NCI-H748 treated with DMSO at 0.1 percent for 48 hours (cell line): ENCODE data around the gene ADAMTS6.
"Not testable (repeated sequence)": the region's sequence is repeated elsewhere in the genome, so short reads cannot be mapped to it uniquely, and the experiment has no call there.

Source experiments
- DNase-seq: peaks from one replicate; lab custom pipeline; 2025; lab: John Stamatoyannopoulos, UW

Gene ADAMTS6

GRCh38 chr5:65474130-65474711 is 7.5 kb downstream of the ADAMTS6 start:
- no peak for DNase-seq

GRCh38 chr5:65468633-65469032 is 13.1 kb downstream of the ADAMTS6 start:
- no peak for DNase-seq

- DNase-seq, result no peak
These were observed 19.5 kb downstream of the ADAMTS6 start for GRCh38 chr5:65462139-65462705.

GRCh38 chr5:65461490-65461889 is 20.2 kb downstream of the ADAMTS6 start:
- no peak for DNase-seq

- DNase-seq, result no peak
These were observed 21.7 kb downstream of the ADAMTS6 start for GRCh38 chr5:65459995-65460394.

- no peak for DNase-seq
These were observed 26.7 kb downstream of the ADAMTS6 start for GRCh38 chr5:65455064-65455463.

- DNase-seq, result no peak
These were observed 30.3 kb downstream of the ADAMTS6 start for GRCh38 chr5:65451436-65451835.

- no peak for DNase-seq
These were observed 35.0 kb downstream of the ADAMTS6 start for GRCh38 chr5:65446682-65447081.

- DNase-seq, result no peak
These were observed 39.9 kb downstream of the ADAMTS6 start for GRCh38 chr5:65441800-65442199.

GRCh38 chr5:65440456-65440855 is 41.3 kb downstream of the ADAMTS6 start:
- DNase-seq, result no peak

GRCh38 chr5:65434122-65434521 is 47.6 kb downstream of the ADAMTS6 start:
- no peak for DNase-seq

- DNase-seq, result no peak
These were observed 55.1 kb downstream of the ADAMTS6 start for GRCh38 chr5:65426656-65427055.

GRCh38 chr5:65423623-65424022 is 58.1 kb downstream of the ADAMTS6 start:
- DNase-seq, result no peak

GRCh38 chr5:65418661-65419060 is 63.1 kb downstream of the ADAMTS6 start:
- DNase-seq, result no peak

- no peak for DNase-seq
These were observed 67.9 kb downstream of the ADAMTS6 start for GRCh38 chr5:65413822-65414221.

- no peak for DNase-seq
These were observed 68.9 kb downstream of the ADAMTS6 start for GRCh38 chr5:65412842-65413241.

- DNase-seq, result no peak
These were observed 70.4 kb downstream of the ADAMTS6 start for GRCh38 chr5:65411356-65411755.

- DNase-seq, result no peak
These were observed 86.1 kb downstream of the ADAMTS6 start for GRCh38 chr5:65395526-65396155.

GRCh38 chr5:65394087-65394486 is 87.6 kb downstream of the ADAMTS6 start:
- DNase-seq, result no peak

- DNase-seq, result no peak
These were observed 90.1 kb downstream of the ADAMTS6 start for GRCh38 chr5:65391591-65391990.

GRCh38 chr5:65390208-65390607 is 91.5 kb downstream of the ADAMTS6 start:
- no peak for DNase-seq

GRCh38 chr5:65383859-65384258 is 97.9 kb downstream of the ADAMTS6 start:
- no peak for DNase-seq

- DNase-seq, result no peak
These were observed 99.1 kb downstream of the ADAMTS6 start for GRCh38 chr5:65382582-65382981.

- not testable (repeated sequence) for DNase-seq
These were observed 111.2 kb downstream of the ADAMTS6 start for GRCh38 chr5:65370505-65370904.
